Osteoblast (primary cell): ENCODE data around the gene BLOC1S5. TPM values are rescaled to one million over a fixed set of nuclear protein-coding genes. Genes with fewer than 3 reads are reported as not detected.
A peak's percentile ranks its signal among the peaks of the same experiment; 100 is the strongest.

Source experiments
- DNase-seq: peaks from one replicate; pipeline ENCODE4 v3.0.0; 2011; ENCODE audit warnings: low spot score, mixed read lengths; ENCODE audit not compliant: insufficient read length; ENCODE audit errors: missing footprints
- H2AFZ ChIP-seq: 2 replicates; pipeline ENCODE4 v1.6.0; 2011; ENCODE audit warnings: mild to moderate bottlenecking, low read length
- H3K27ac ChIP-seq: 2 replicates; pipeline ENCODE4 v1.5.1; 2011; ENCODE audit warnings: mild to moderate bottlenecking, low read depth, low read length, moderate library complexity
- H3K27me3 ChIP-seq: 2 replicates; pipeline ENCODE4 v1.6.0; 2012; ENCODE audit warnings: mild to moderate bottlenecking, control low read depth, inconsistent platforms, low read length, moderate library complexity; ENCODE audit not compliant: insufficient read depth
- H3K36me3 ChIP-seq: 2 replicates; pipeline ENCODE4 v1.5.1; 2011; ENCODE audit warnings: mild to moderate bottlenecking, low read length, control low read depth, moderate library complexity; ENCODE audit not compliant: insufficient read depth
- H3K4me1 ChIP-seq: 2 replicates; pipeline ENCODE4 v1.5.1; 2011; ENCODE audit warnings: mild to moderate bottlenecking, low read length, control low read depth, moderate library complexity; ENCODE audit not compliant: insufficient read depth
- H3K4me2 ChIP-seq: 2 replicates; pipeline ENCODE4 v1.6.0; 2011; ENCODE audit warnings: mild to moderate bottlenecking, low read length; ENCODE audit not compliant: insufficient read depth
- H3K4me3 ChIP-seq: fragments of 200-600 bp; sonication (generic); 3 replicates; pipeline ENCODE4 v1.5.1; 2012; ENCODE audit warnings: mild to moderate bottlenecking, low read length, inconsistent platforms; ENCODE audit not compliant: insufficient read depth
- H3K79me2 ChIP-seq: 2 replicates; pipeline ENCODE4 v1.6.0; 2012; ENCODE audit warnings: mild to moderate bottlenecking, low read length, control low read depth, inconsistent platforms; ENCODE audit not compliant: insufficient read depth
- H3K9me3 ChIP-seq: 2 replicates; pipeline ENCODE4 v1.5.1; 2011; ENCODE audit warnings: low read depth, low read length, control low read depth
- H4K20me1 ChIP-seq: 2 replicates; pipeline ENCODE4 v1.6.0; 2012; ENCODE audit warnings: mild to moderate bottlenecking, low read length, control low read depth; ENCODE audit not compliant: insufficient read depth
- total RNA-seq: library from RNA; depleted of rRNA; stranded (reverse); fragments of >200 nt; gene quantifications from 2 replicates; pipeline ENCODE4 v1.2.3, GENCODE V29; 2012
- TF ChIP-seq, protein P1 (sequence below): IDR thresholded peaks from 2 replicates; pipeline ENCODE4 v1.5.1; 2011; ENCODE audit warnings: mild to moderate bottlenecking, low read depth, low read length, moderate library complexity; ENCODE audit errors: extremely low read depth

The BLOC1S5 gene
- total RNA-seq, 1 donor: 14.1 TPM

DNA sequence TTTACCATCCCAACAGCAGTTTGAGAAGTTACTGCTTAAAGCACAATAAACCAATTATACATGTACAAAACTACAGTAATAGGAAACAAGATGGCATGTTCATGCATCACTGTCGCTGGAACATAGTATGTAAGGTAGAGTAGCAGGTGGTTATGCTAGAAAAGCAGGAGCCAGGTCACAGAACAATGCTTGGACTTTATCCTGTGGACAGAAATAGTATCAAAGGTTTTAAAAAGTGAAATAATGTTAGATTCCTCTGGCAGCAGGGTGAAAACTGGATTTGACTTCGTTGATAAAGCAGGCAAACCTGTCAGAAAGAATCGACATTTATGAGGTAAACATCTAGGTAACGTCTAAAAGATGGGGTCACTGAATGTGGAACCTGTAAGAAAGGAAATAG lies 2.5 kb downstream of the BLOC1S5 start:
- TF ChIP-seq, protein P1, sequence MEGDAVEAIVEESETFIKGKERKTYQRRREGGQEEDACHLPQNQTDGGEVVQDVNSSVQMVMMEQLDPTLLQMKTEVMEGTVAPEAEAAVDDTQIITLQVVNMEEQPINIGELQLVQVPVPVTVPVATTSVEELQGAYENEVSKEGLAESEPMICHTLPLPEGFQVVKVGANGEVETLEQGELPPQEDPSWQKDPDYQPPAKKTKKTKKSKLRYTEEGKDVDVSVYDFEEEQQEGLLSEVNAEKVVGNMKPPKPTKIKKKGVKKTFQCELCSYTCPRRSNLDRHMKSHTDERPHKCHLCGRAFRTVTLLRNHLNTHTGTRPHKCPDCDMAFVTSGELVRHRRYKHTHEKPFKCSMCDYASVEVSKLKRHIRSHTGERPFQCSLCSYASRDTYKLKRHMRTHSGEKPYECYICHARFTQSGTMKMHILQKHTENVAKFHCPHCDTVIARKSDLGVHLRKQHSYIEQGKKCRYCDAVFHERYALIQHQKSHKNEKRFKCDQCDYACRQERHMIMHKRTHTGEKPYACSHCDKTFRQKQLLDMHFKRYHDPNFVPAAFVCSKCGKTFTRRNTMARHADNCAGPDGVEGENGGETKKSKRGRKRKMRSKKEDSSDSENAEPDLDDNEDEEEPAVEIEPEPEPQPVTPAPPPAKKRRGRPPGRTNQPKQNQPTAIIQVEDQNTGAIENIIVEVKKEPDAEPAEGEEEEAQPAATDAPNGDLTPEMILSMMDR: no peak
- Histone ChIP-seq H2AFZ (no peak overlapping the region), H3K4me2 (no peak overlapping the region), H3K4me1 (peaks cover 8% of the 10 kb centered on the region), H3K27me3 (no peaks in the 10 kb centered on the region), H3K9me3 (no peaks in the 10 kb centered on the region), H3K4me3 (no peak overlapping the region), H4K20me1 (no peaks in the 10 kb centered on the region), H3K27ac (no peak overlapping the region), H3K79me2 (peaks cover 11% of the 10 kb centered on the region), H3K36me3 (peaks cover 11% of the 10 kb centered on the region)
- no peak for DNase-seq

DNA sequence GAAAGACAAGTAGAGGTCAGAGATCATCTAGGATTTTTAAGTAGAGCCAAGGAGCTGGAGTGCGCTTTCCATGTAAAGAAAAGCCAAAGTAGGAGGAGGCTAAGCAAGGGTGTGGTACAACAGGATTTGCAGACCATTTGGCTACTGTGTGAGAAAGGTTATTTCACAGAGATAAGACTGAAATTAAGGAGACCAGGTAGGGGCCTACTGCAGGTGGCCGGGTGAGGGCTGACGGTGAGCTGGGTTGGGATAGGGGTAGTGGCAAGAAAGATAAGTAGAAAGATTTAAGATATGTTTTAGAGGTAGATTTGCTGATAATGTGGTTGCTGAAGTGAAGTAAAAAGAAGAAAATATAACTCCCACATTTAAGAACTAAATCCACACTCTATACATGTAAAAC lies 3.8 kb downstream of the BLOC1S5 start:
- Histone ChIP-seq H3K36me3 (peaks cover 11% of the 10 kb centered on the region), H3K27me3 (no peaks in the 10 kb centered on the region)
- DNase-seq: no peak

DNA sequence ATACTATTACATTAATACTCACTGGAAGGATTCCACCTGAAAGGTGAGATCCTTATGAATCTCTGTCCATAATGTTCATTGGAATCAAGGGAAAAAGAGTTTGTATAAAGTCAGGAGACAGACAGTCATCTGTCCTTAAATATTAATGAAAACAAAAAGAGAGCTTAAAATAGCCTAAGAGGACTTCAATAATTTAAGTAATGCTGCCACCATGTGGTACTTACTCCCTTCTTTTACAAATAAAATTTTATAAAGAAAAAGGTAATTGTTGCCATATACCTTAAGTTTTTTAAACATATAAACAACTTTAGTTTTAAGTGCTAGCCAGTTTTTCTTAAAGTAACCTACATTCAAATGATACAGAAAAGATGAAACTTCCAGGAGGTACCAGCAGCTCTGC lies 5.1 kb downstream of the BLOC1S5 start:
- TF ChIP-seq, protein P1: peak; percentile 40
- DNase-seq: peak; percentile 83
- Histone ChIP-seq H3K79me2 (peaks cover 11% of the 10 kb centered on the region), H3K4me3 (no peak overlapping the region), H3K27ac (no peak overlapping the region), H2AFZ (no peak overlapping the region), H4K20me1 (no peaks in the 10 kb centered on the region), H3K9me3 (no peaks in the 10 kb centered on the region), H3K4me2 (no peak overlapping the region), H3K36me3 (peaks cover 11% of the 10 kb centered on the region), H3K4me1 (peaks cover 3% of the 10 kb centered on the region), H3K27me3 (no peaks in the 10 kb centered on the region)

More for the DNA sequence above, 3.8 kb downstream of the BLOC1S5 start:
- TF ChIP-seq, protein P1: no peak
- Histone ChIP-seq H2AFZ (no peak overlapping the region), H3K27ac (no peak overlapping the region), H3K4me3 (no peak overlapping the region), H3K79me2 (peaks cover 11% of the 10 kb centered on the region), H3K4me2 (no peak overlapping the region), H3K4me1 (peaks cover 8% of the 10 kb centered on the region), H3K9me3 (no peaks in the 10 kb centered on the region), H4K20me1 (no peaks in the 10 kb centered on the region)

DNA sequence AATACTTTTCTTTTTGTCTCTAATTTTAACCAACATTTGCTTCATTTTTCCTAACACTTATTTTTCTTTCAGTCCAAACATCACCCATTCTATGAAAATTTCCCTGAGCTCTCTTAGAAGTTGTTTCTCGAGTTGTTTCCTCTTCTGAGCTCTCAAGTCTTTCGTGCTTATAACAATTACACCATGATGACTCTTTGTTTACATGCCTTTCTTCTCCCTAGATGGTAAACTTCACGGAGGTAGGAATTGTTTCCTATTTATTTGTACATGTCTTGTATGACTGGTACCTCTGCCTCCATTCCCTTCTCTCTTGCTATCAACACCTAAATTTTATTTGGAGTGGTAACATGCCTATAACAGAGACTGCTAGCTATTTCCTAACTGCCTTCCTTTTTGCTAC lies 6.4 kb downstream of the BLOC1S5 start:
- H4K20me1 ChIP-seq: no peaks in the 10 kb centered on the region
- peaks cover 3% of the 10 kb centered on the region for H3K79me2 ChIP-seq
- H3K4me2 ChIP-seq: no peak overlapping the region
- peaks cover 4% of the 10 kb centered on the region for H3K4me1 ChIP-seq
- TF ChIP-seq, protein P1: no peak
- H3K36me3 ChIP-seq: peaks cover 11% of the 10 kb centered on the region
- no peaks in the 10 kb centered on the region for H3K27me3 ChIP-seq
- H3K27ac ChIP-seq: no peak overlapping the region
- H2AFZ ChIP-seq: no peak overlapping the region
- no peak overlapping the region for H3K4me3 ChIP-seq
- H3K9me3 ChIP-seq: no peaks in the 10 kb centered on the region
- DNase-seq: no peak
